ENCODE results near the gene EIF2D.

EIF2D gene

GRCh38 chr1:206609229-206609991 lies 2.9 kb downstream of the EIF2D start:
- Histone ChIP-seq H3K9ac (ENCODE audit: low read depth, low read length) (no peak overlapping the region), H3K36me3 (ENCODE audit: insufficient read depth, low read length) (no peaks in the 10 kb centered on the region), H3K4me1 (ENCODE audit: insufficient read depth, low read length) (0 out of 2 replicates have a peak, but pooled peaks cover 5% of the 10 kb centered on the region)

GRCh38 chr1:206608108-206608698 lies 4.1 kb downstream of the EIF2D start:
- no peak overlapping the region for H3K9ac ChIP-seq (ENCODE audit: low read depth, low read length)
- H3K4me1 ChIP-seq (ENCODE audit: insufficient read depth, low read length), result 0 out of 2 replicates have a peak, but pooled peaks cover 5% of the 10 kb centered on the region
- no peaks in the 10 kb centered on the region for H3K9me3 ChIP-seq (ENCODE audit: control insufficient read depth, insufficient read depth, low read length)
- H3K36me3 ChIP-seq (ENCODE audit: insufficient read depth, low read length), result no peaks in the 10 kb centered on the region

More at GRCh38 chr1:206609229-206609991, 2.9 kb downstream of the EIF2D start:
- H3K9me3 ChIP-seq (ENCODE audit: control insufficient read depth, insufficient read depth, low read length), result no peaks in the 10 kb centered on the region

GRCh38 chr1:206606867-206607266 lies 5.4 kb downstream of the EIF2D start:
- Histone ChIP-seq H3K36me3 (ENCODE audit: insufficient read depth, low read length) (no peaks in the 10 kb centered on the region; the same call in 1 of the 2 replicates), H3K4me1 (ENCODE audit: insufficient read depth, low read length) (0 out of 2 replicates have a peak, but pooled peaks cover 5% of the 10 kb centered on the region), H3K9me3 (ENCODE audit: control insufficient read depth, insufficient read depth, low read length) (no peaks in the 10 kb centered on the region), H3K9ac (ENCODE audit: low read depth, low read length) (no peak overlapping the region)

- Histone ChIP-seq H3K36me3 (ENCODE audit: insufficient read depth, low read length) (no peaks in the 10 kb centered on the region; the same call in 1 of the 2 replicates), H3K9ac (ENCODE audit: low read depth, low read length) (no peak overlapping the region), H3K9me3 (ENCODE audit: control insufficient read depth, insufficient read depth, low read length) (no peaks in the 10 kb centered on the region), H3K4me1 (ENCODE audit: insufficient read depth, low read length) (no peaks in the 10 kb centered on the region)
These were observed 7.4 kb downstream of the EIF2D start for GRCh38 chr1:206604861-206605260.

GRCh38 chr1:206600527-206600926 lies 11.7 kb downstream of the EIF2D start:
- no peaks in the 10 kb centered on the region for H3K4me1 ChIP-seq (ENCODE audit: insufficient read depth, low read length)
- no peaks in the 10 kb centered on the region for H3K9me3 ChIP-seq (ENCODE audit: control insufficient read depth, insufficient read depth, low read length)
- H3K36me3 ChIP-seq (ENCODE audit: insufficient read depth, low read length), result peaks cover 12% of the 10 kb centered on the region
- no peak overlapping the region for H3K9ac ChIP-seq (ENCODE audit: low read depth, low read length)

GRCh38 chr1:206596319-206596666 lies 16.0 kb downstream of the EIF2D start:
- peaks cover 14% of the 10 kb centered on the region for H3K36me3 ChIP-seq (ENCODE audit: insufficient read depth, low read length)
- no peaks in the 10 kb centered on the region for H3K9me3 ChIP-seq (ENCODE audit: control insufficient read depth, insufficient read depth, low read length)
- no peaks in the 10 kb centered on the region for H3K4me1 ChIP-seq (ENCODE audit: insufficient read depth, low read length)
- H3K9ac ChIP-seq (ENCODE audit: low read depth, low read length), result no peak overlapping the region

- Histone ChIP-seq H3K9ac (ENCODE audit: low read depth, low read length) (no peak overlapping the region), H3K9me3 (ENCODE audit: control insufficient read depth, insufficient read depth, low read length) (no peaks in the 10 kb centered on the region), H3K36me3 (ENCODE audit: insufficient read depth, low read length) (peaks cover 14% of the 10 kb centered on the region), H3K4me1 (ENCODE audit: insufficient read depth, low read length) (no peaks in the 10 kb centered on the region)
These were observed 16.5 kb downstream of the EIF2D start for GRCh38 chr1:206595581-206596318.

- Histone ChIP-seq H3K4me1 (ENCODE audit: insufficient read depth, low read length) (no peaks in the 10 kb centered on the region), H3K36me3 (ENCODE audit: insufficient read depth, low read length) (peaks cover 11% of the 10 kb centered on the region; the same call in 1 of the 2 replicates), H3K9me3 (ENCODE audit: control insufficient read depth, insufficient read depth, low read length) (no peaks in the 10 kb centered on the region), H3K9ac (ENCODE audit: low read depth, low read length) (no peak overlapping the region)
These were observed 18.8 kb downstream of the EIF2D start for GRCh38 chr1:206593351-206593925.

- Histone ChIP-seq H3K9me3 (ENCODE audit: control insufficient read depth, insufficient read depth, low read length) (no peaks in the 10 kb centered on the region), H3K4me1 (ENCODE audit: insufficient read depth, low read length) (no peaks in the 10 kb centered on the region), H3K36me3 (ENCODE audit: insufficient read depth, low read length) (peaks cover 5% of the 10 kb centered on the region; the same call in 1 of the 2 replicates), H3K9ac (ENCODE audit: low read depth, low read length) (no peak overlapping the region)
These were observed 20.6 kb downstream of the EIF2D start for GRCh38 chr1:206591696-206592095.

GRCh38 chr1:206591226-206591625 lies 21.0 kb downstream of the EIF2D start:
- H3K4me1 ChIP-seq (ENCODE audit: insufficient read depth, low read length), result no peaks in the 10 kb centered on the region
- peaks cover 5% of the 10 kb centered on the region; the same call in 1 of the 2 replicates for H3K36me3 ChIP-seq (ENCODE audit: insufficient read depth, low read length)
- H3K9ac ChIP-seq (ENCODE audit: low read depth, low read length), result no peak overlapping the region
- no peaks in the 10 kb centered on the region for H3K9me3 ChIP-seq (ENCODE audit: control insufficient read depth, insufficient read depth, low read length)

GRCh38 chr1:206590025-206590758 lies 22.1 kb downstream of the EIF2D start:
- Histone ChIP-seq H3K4me1 (ENCODE audit: insufficient read depth, low read length) (no peaks in the 10 kb centered on the region), H3K36me3 (ENCODE audit: insufficient read depth, low read length) (no peaks in the 10 kb centered on the region; the same call in 1 of the 2 replicates), H3K9ac (ENCODE audit: low read depth, low read length) (no peak overlapping the region), H3K9me3 (ENCODE audit: control insufficient read depth, insufficient read depth, low read length) (no peaks in the 10 kb centered on the region)

- H3K4me1 ChIP-seq (ENCODE audit: insufficient read depth, low read length), result no peaks in the 10 kb centered on the region
- H3K9ac ChIP-seq (ENCODE audit: low read depth, low read length), result no peak overlapping the region
- H3K36me3 ChIP-seq (ENCODE audit: insufficient read depth, low read length), result no peaks in the 10 kb centered on the region; the same call in 1 of the 2 replicates
- no peaks in the 10 kb centered on the region for H3K9me3 ChIP-seq (ENCODE audit: control insufficient read depth, insufficient read depth, low read length)
These were observed 23.1 kb downstream of the EIF2D start for GRCh38 chr1:206589206-206589605.

GRCh38 chr1:206588492-206588891 lies 23.8 kb downstream of the EIF2D start:
- Histone ChIP-seq H3K36me3 (ENCODE audit: insufficient read depth, low read length) (no peaks in the 10 kb centered on the region; the same call in 1 of the 2 replicates), H3K9me3 (ENCODE audit: control insufficient read depth, insufficient read depth, low read length) (no peaks in the 10 kb centered on the region), H3K4me1 (ENCODE audit: insufficient read depth, low read length) (0 out of 2 replicates have a peak, but pooled peaks cover under 1% of the 10 kb centered on the region), H3K9ac (ENCODE audit: low read depth, low read length) (no peak overlapping the region)

All from ES-I3 (cell line).